Measurements from ENCODE around the gene RNPEP. TPM values are rescaled to one million over a fixed set of nuclear protein-coding genes. Genes with fewer than 3 reads are reported as not detected.

Gene RNPEP
- total and polyA plus RNA-seq, 2 of the 13 experiments (the other 11 are each of a cell fraction or from before 2014, with no cell fraction given), result 20.6 to 38.4 TPM

- no peak; the same call in 1 of the 2 replicates for TF ChIP-seq ZBTB34 (CRISPR knock-in tag; IDR thresholded peaks at IDR 0.05)
- TF ChIP-seq ATF7 (IDR thresholded peaks at IDR 0.05), result no peak
- TF ChIP-seq ATF7 (CRISPR knock-in tag; IDR thresholded peaks at IDR 0.05), result no peak
- TF ChIP-seq SMAD9 (CRISPR knock-in tag; IDR thresholded peaks at IDR 0.05), result no peak
- TF ChIP-seq ZNF512 (CRISPR knock-in tag; IDR thresholded peaks at IDR 0.05), result no peak
- TF ChIP-seq ZFP37 (CRISPR knock-in tag; IDR thresholded peaks at IDR 0.05; ENCODE audit: borderline replicate concordance), result no peak
- 0 out of 2 replicates have a peak, but pooled peaks have one; percentile 44 for TF ChIP-seq MAZ (IDR thresholded peaks at IDR 0.05; ENCODE audit: borderline replicate concordance, low read depth, low read length)
- TF ChIP-seq MAZ (CRISPR knock-in tag; IDR thresholded peaks at IDR 0.05; ENCODE audit: low read depth), result peak; percentile 87
- TF ChIP-seq MYPOP (CRISPR knock-in tag; IDR thresholded peaks at IDR 0.05), result peak; percentile 87
- TF ChIP-seq TCF12 (IDR thresholded peaks at IDR 0.05), result no peak
- 0 out of 2 replicates have a peak, but pooled peaks have one; percentile 52 for TF ChIP-seq TCF12 (CRISPR knock-in tag; IDR thresholded peaks at IDR 0.05)
- TF ChIP-seq ZHX1 (CRISPR knock-in tag; IDR thresholded peaks at IDR 0.05; ENCODE audit: low read depth), result no peak
- TF ChIP-seq PBX3 (CRISPR knock-in tag; IDR thresholded peaks at IDR 0.05; ENCODE audit: borderline replicate concordance), result no peak
- no peak for TF ChIP-seq CREB1 (IDR thresholded peaks at IDR 0.05)
- no peak for TF ChIP-seq CREB1 (CRISPR knock-in tag; IDR thresholded peaks at IDR 0.05)
- peak; percentile 82 for TF ChIP-seq HES4 (CRISPR knock-in tag; IDR thresholded peaks at IDR 0.05; ENCODE audit: borderline replicate concordance)
- TF ChIP-seq SMYD3 (CRISPR knock-in tag; IDR thresholded peaks at IDR 0.05), result no peak
- TF ChIP-seq ASH2L (IDR thresholded peaks at IDR 0.05; ENCODE audit: insufficient read length, low read depth, low read length), result peak; percentile 60
- TF ChIP-seq RBM39 (IDR thresholded peaks at IDR 0.05; ENCODE audit: low read depth, low read length, poor library complexity, severe bottlenecking), result peak; percentile 33
- no peak for TF ChIP-seq TCF7 (IDR thresholded peaks at IDR 0.05; ENCODE audit: low read depth)
- TF ChIP-seq TEF (CRISPR knock-in tag; IDR thresholded peaks at IDR 0.05), result no peak
Measured at GRCh38 chr1:201982623-201983379, at the start of gene RNPEP (continued).

Data from HepG2 (cell line).